ENCODE results near the gene HEATR1.

HEATR1 gene

DNA sequence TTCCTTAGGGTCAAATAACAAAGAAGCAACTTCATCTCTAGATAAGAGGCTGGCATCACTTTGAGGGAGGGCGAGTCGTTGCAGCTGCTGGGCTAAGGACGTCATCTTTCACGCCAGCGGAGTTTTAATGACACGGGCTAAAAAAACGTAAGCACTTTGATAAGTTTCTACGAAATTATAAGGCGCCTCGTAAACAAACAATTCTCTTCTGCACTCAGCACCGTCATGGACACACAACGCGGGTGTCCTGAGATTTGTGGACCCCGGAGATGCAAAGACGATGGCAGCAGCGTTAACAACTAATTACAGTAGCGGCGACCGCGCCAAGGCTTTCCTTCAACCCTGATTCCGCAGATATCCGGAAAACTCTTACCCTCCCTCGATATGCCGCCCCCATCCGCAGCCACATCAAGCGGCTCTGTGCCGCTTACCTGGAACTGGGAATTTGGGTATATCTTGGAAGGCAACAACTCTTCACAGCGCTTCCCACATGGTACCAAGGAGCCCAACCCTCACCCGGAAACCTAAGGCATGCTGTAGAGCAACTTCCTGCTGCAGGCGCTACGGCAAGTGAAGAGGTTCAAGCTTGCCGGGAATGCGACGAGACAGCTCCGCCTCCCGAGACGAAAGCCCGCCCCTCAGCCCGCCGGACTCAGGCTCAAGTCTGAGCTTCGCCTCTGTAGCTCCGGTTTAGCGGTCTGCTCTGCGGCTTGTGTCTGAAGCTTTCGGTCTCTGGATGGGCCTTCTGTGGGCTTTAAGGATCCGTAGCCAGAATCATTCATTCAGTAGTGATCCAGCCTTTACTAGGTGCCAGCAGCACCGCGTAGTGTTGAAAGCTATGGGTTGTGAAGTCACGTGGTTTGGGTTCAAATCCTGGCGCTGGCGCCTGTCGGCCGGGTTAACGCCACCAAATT, at the start of gene HEATR1:
Gene HEATR1, minus strand, starts transcription at position 526 of the 914 bp plus-strand sequence. Its CDS starts 421 bp downstream, at position 105.
- Histone ChIP-seq H3K36me3 (ENCODE audit: insufficient read depth, low read length) (no peaks in the 10 kb centered on the region), H3K9me3 (ENCODE audit: low read length) (no peaks in the 10 kb centered on the region), H3K4me3 (ENCODE audit: low read depth in 1 of 2, low read length in 2 of 2) (peak within 1 kb of the TSS; percentile 49 to 94), H3K4me1 (ENCODE audit: insufficient read depth, low read length) (peaks cover 9% of the 10 kb centered on the region), H3K9ac (ENCODE audit: low read length) (peak within 1 kb of the TSS; percentile 69), H3K27ac (ENCODE audit: low read depth, low read length) (peak within 1 kb of the TSS; percentile 86), H3K27me3 (ENCODE audit: control insufficient read depth in 1 of 2, insufficient read depth in 2 of 2, low read length in 2 of 2) (no peaks in the 10 kb centered on the region)

GRCh38 chr1:236645016-236645680, 40.8 kb upstream of the HEATR1 start:
- H3K36me3 ChIP-seq (ENCODE audit: insufficient read depth, low read length) = no peaks in the 10 kb centered on the region
- no peaks in the 10 kb centered on the region for H3K9me3 ChIP-seq (ENCODE audit: low read length)
- H3K27ac ChIP-seq (ENCODE audit: low read depth, low read length) = no peak overlapping the region
- H3K4me1 ChIP-seq (ENCODE audit: insufficient read depth, low read length) = no peaks in the 10 kb centered on the region
- no peak overlapping the region for H3K9ac ChIP-seq (ENCODE audit: low read length)
- no peaks in the 10 kb centered on the region for H3K27me3 ChIP-seq (ENCODE audit: control insufficient read depth in 1 of 2, insufficient read depth in 2 of 2, low read length in 2 of 2)
- no peak overlapping the region for H3K4me3 ChIP-seq (ENCODE audit: low read depth in 1 of 2, low read length in 2 of 2)

GRCh38 chr1:236642763-236643162, 38.4 kb upstream of the HEATR1 start:
- no peaks in the 10 kb centered on the region for H3K27me3 ChIP-seq (ENCODE audit: control insufficient read depth in 1 of 2, insufficient read depth in 2 of 2, low read length in 2 of 2)
- no peak overlapping the region for H3K4me3 ChIP-seq (ENCODE audit: low read depth in 1 of 2, low read length in 2 of 2)
- H3K27ac ChIP-seq (ENCODE audit: low read depth, low read length) = no peak overlapping the region
- no peaks in the 10 kb centered on the region for H3K4me1 ChIP-seq (ENCODE audit: insufficient read depth, low read length)
- no peak overlapping the region for H3K9ac ChIP-seq (ENCODE audit: low read length)
- H3K36me3 ChIP-seq (ENCODE audit: insufficient read depth, low read length) = no peaks in the 10 kb centered on the region
- no peaks in the 10 kb centered on the region for H3K9me3 ChIP-seq (ENCODE audit: low read length)

DNA sequence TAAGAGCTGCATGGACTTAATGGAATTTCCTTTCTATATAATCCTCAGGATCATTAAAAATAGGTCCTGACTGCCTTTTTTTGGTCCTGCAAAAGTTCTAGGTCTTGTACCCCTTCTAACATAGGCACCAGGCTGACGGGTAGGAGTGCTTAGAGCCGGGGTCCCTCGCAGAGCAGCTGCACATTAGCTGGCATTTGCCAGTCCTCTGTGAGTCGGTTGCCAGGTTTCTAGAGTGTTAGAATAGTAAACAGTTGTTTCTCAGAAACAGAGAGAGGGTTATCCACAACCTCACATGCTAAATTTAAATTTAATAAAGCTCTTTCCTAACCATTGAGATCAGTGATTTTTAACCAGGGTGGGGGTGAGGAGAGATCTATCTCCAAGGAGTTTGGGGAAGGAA, 35.4 kb upstream of the HEATR1 start:
- Histone ChIP-seq H3K4me3 (ENCODE audit: low read depth in 1 of 2, low read length in 2 of 2) (no peak overlapping the region), H3K4me1 (ENCODE audit: insufficient read depth, low read length) (no peaks in the 10 kb centered on the region), H3K27ac (ENCODE audit: low read depth, low read length) (no peak overlapping the region), H3K9ac (ENCODE audit: low read length) (no peak overlapping the region), H3K9me3 (ENCODE audit: low read length) (no peaks in the 10 kb centered on the region), H3K36me3 (ENCODE audit: insufficient read depth, low read length) (no peaks in the 10 kb centered on the region), H3K27me3 (ENCODE audit: control insufficient read depth in 1 of 2, insufficient read depth in 2 of 2, low read length in 2 of 2) (no peaks in the 10 kb centered on the region)

GRCh38 chr1:236638945-236639344, 34.6 kb upstream of the HEATR1 start:
- Histone ChIP-seq H3K9ac (ENCODE audit: low read length) (no peak overlapping the region), H3K9me3 (ENCODE audit: low read length) (no peaks in the 10 kb centered on the region), H3K4me3 (ENCODE audit: low read depth in 1 of 2, low read length in 2 of 2) (no peak overlapping the region), H3K27ac (ENCODE audit: low read depth, low read length) (no peak overlapping the region), H3K27me3 (ENCODE audit: control insufficient read depth in 1 of 2, insufficient read depth in 2 of 2, low read length in 2 of 2) (no peaks in the 10 kb centered on the region), H3K36me3 (ENCODE audit: insufficient read depth, low read length) (no peaks in the 10 kb centered on the region), H3K4me1 (ENCODE audit: insufficient read depth, low read length) (no peaks in the 10 kb centered on the region)

DNA sequence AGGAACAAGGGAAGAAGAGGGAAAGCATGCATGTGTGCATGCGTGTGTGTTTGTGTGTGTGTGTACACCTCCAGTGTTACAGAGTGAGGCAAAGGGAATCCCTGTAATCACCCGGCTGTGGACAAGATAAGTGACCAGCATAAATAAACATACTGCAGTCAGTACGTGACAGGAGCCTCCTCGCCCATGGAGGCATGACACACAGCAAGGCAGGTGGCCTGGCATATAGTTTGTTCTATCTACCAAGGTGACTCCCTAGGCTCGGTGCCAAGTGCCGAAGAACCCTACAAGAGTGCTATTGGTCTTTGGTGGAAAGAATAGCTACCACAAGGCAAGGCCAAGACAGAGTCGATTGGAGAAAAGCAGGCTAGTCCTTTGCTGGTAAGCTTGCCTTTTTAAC, 31.7 kb upstream of the HEATR1 start:
- Histone ChIP-seq H3K4me1 (ENCODE audit: insufficient read depth, low read length) (no peaks in the 10 kb centered on the region), H3K36me3 (ENCODE audit: insufficient read depth, low read length) (no peaks in the 10 kb centered on the region), H3K27me3 (ENCODE audit: control insufficient read depth in 1 of 2, insufficient read depth in 2 of 2, low read length in 2 of 2) (no peaks in the 10 kb centered on the region), H3K9me3 (ENCODE audit: low read length) (no peaks in the 10 kb centered on the region), H3K4me3 (ENCODE audit: low read depth in 1 of 2, low read length in 2 of 2) (no peak overlapping the region), H3K9ac (ENCODE audit: low read length) (no peak overlapping the region), H3K27ac (ENCODE audit: low read depth, low read length) (no peak overlapping the region)

DNA sequence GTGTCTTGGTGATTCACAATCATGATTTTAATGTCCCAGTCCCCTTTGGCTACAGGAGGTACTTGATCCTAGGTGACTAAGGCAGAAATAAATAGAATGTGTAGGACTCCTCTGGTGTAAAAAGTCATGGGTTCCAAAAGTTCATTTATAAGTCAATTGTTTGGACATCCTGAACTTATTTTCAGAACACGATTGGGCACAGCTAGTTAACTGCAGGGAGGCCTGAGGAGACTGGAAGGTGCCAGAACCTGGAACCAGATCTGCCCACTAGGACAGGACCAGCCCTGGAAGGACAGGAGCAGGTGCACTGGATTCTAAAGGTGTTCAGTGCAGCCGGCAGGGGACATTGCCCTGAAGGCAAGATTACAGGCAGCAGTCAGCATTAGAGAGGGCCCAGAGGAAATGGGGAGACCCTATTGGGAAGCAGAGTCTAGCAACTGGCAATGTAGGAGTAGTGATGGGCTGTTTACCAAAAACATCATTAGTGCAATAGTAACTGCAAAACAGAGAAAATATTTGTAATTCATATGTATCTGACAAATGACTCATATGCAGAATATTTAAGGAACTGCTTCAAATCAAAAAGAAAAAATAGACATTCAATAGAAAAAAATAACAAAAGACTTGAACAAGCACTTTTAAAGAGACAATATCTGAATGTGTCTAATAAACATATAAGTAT, 23.6 kb upstream of the HEATR1 start:
- no peaks in the 10 kb centered on the region for H3K4me1 ChIP-seq (ENCODE audit: insufficient read depth, low read length)
- no peak overlapping the region for H3K27ac ChIP-seq (ENCODE audit: low read depth, low read length)
- no peak overlapping the region for H3K4me3 ChIP-seq (ENCODE audit: low read depth in 1 of 2, low read length in 2 of 2)
- no peak overlapping the region for H3K9ac ChIP-seq (ENCODE audit: low read length)
- H3K27me3 ChIP-seq (ENCODE audit: control insufficient read depth in 1 of 2, insufficient read depth in 2 of 2, low read length in 2 of 2) = no peaks in the 10 kb centered on the region
- no peaks in the 10 kb centered on the region for H3K9me3 ChIP-seq (ENCODE audit: low read length)
- no peaks in the 10 kb centered on the region for H3K36me3 ChIP-seq (ENCODE audit: insufficient read depth, low read length)

DNA sequence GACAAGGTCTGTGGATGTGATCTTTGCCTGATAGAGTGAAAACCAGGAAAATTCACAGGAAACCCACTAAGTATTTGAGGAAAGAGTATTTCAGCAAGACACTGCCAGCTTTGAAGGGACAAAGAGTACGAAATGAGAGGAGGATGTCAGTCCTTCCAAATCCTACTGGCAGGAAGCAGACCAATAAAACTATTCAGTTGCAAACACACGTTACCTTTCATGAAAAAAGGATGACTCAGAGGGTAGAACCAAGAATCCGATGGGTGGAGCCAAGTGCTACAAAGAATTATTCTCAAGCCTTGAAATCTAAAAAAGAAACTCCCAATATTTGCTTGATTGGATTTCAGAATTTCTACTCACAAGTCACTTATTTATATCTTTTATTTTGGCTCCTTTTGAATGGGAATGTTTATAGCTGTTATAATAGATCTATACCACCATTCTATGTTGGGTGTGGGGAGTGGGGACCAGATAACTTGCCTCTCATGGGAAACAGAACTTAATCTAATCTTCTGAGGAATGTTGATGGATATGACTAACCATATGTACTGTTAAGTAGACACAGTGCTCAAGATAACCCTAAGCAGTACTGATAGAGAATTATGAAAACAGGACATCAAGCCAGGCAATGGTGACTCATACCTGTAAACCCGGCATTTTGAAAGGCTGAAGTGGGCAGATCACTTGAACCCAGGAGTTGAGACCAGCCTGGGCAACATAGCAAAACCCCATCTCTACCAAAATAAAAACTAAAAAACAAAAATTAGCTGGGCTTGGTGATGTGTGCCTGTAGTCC, 19.3 kb upstream of the HEATR1 start:
- Histone ChIP-seq H3K36me3 (ENCODE audit: insufficient read depth, low read length) (no peaks in the 10 kb centered on the region), H3K27ac (ENCODE audit: low read depth, low read length) (no peak overlapping the region), H3K27me3 (ENCODE audit: control insufficient read depth in 1 of 2, insufficient read depth in 2 of 2, low read length in 2 of 2) (no peaks in the 10 kb centered on the region), H3K4me1 (ENCODE audit: insufficient read depth, low read length) (no peaks in the 10 kb centered on the region), H3K9me3 (ENCODE audit: low read length) (no peaks in the 10 kb centered on the region), H3K9ac (ENCODE audit: low read length) (no peak overlapping the region), H3K4me3 (ENCODE audit: low read depth in 1 of 2, low read length in 2 of 2) (no peak overlapping the region)

- Histone ChIP-seq H3K27ac (ENCODE audit: low read depth, low read length) (no peak overlapping the region), H3K4me3 (ENCODE audit: low read depth in 1 of 2, low read length in 2 of 2) (no peak overlapping the region), H3K27me3 (ENCODE audit: control insufficient read depth in 1 of 2, insufficient read depth in 2 of 2, low read length in 2 of 2) (no peaks in the 10 kb centered on the region), H3K9ac (ENCODE audit: low read length) (no peak overlapping the region), H3K4me1 (ENCODE audit: insufficient read depth, low read length) (no peaks in the 10 kb centered on the region), H3K36me3 (ENCODE audit: insufficient read depth, low read length) (no peaks in the 10 kb centered on the region), H3K9me3 (ENCODE audit: low read length) (no peaks in the 10 kb centered on the region)
These were observed 18.1 kb upstream of the HEATR1 start for GRCh38 chr1:236622407-236622806.

DNA sequence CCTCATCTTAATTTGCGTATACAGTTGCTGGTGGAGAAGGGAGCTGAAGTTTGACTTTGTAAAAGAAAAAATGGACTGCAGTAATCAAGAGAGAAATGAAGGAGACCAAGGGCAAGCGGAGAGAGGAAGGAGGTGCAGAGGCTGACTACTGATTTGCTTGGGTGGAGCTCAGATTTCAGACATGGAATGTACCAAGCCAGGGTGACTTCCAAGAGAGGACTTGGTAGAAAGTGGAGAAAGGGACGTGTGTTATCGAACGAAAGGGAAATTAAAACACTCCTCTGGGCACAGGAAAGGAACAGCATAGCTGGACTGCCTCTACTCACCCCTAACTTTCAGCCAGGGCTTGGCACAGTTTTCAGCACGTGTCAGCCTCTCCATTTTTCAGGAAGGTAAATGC, 15.1 kb upstream of the HEATR1 start:
- H3K36me3 ChIP-seq (ENCODE audit: insufficient read depth, low read length) = no peaks in the 10 kb centered on the region
- H3K27me3 ChIP-seq (ENCODE audit: control insufficient read depth in 1 of 2, insufficient read depth in 2 of 2, low read length in 2 of 2) = no peaks in the 10 kb centered on the region
- no peaks in the 10 kb centered on the region for H3K9me3 ChIP-seq (ENCODE audit: low read length)
- no peak overlapping the region for H3K9ac ChIP-seq (ENCODE audit: low read length)
- no peak overlapping the region for H3K27ac ChIP-seq (ENCODE audit: low read depth, low read length)
- H3K4me3 ChIP-seq (ENCODE audit: low read depth in 1 of 2, low read length in 2 of 2) = no peak overlapping the region
- no peaks in the 10 kb centered on the region for H3K4me1 ChIP-seq (ENCODE audit: insufficient read depth, low read length)

- H3K4me1 ChIP-seq (ENCODE audit: insufficient read depth, low read length) = no peaks in the 10 kb centered on the region
- no peaks in the 10 kb centered on the region for H3K36me3 ChIP-seq (ENCODE audit: insufficient read depth, low read length)
- no peaks in the 10 kb centered on the region for H3K27me3 ChIP-seq (ENCODE audit: control insufficient read depth in 1 of 2, insufficient read depth in 2 of 2, low read length in 2 of 2)
- H3K9ac ChIP-seq (ENCODE audit: low read length) = no peak overlapping the region
- H3K9me3 ChIP-seq (ENCODE audit: low read length) = no peaks in the 10 kb centered on the region
- H3K27ac ChIP-seq (ENCODE audit: low read depth, low read length) = no peak overlapping the region
- H3K4me3 ChIP-seq (ENCODE audit: low read depth in 1 of 2, low read length in 2 of 2) = no peak overlapping the region
These were observed 14.2 kb upstream of the HEATR1 start for GRCh38 chr1:236618507-236618906.

Data from muscle layer of colon (tissue), 2 donors.